Jurkat, Clone E6-1 (cell line): ENCODE data around the gene FARSB. TPM values are rescaled to one million over a fixed set of nuclear protein-coding genes. Genes with fewer than 3 reads are reported as not detected.
"Not testable (repeated sequence)": the region's sequence is repeated elsewhere in the genome, so short reads cannot be mapped to it uniquely, and the experiment has no call there.

Experiments used
- DNase-seq: peaks from one replicate; pipeline ENCODE4 v3.0.0-alpha.2; 2011; ENCODE audit warnings: low read depth, low spot score
- H3K4me3 ChIP-seq: 2 replicates; pipeline ENCODE4 v1.5.1; 2011; ENCODE audit warnings: mild to moderate bottlenecking, low read length, control low read depth, moderate library complexity
- polyA plus RNA-seq: library from polyadenylated mRNA; unstranded; fragments of >200 nt; gene quantifications from one replicate; pipeline ENCODE4 v1.2.1, GENCODE V29; 2012; ENCODE audit warnings: missing spikeins; ENCODE audit not compliant: insufficient read length, insufficient read depth

The FARSB gene
- 68.7 TPM for polyA plus RNA-seq

GRCh38 chr2:222655787-222656525 is at the start of gene FARSB:
TSS of gene FARSB (minus strand) at chr2:222656092. CDS start at chr2:222656073, 19 bp downstream.
- DNase-seq, result peak; percentile 96

GRCh38 chr2:222703886-222704285 is 48.0 kb upstream of the FARSB start:
- no peak overlapping the region for H3K4me3 ChIP-seq
- peak; percentile 55 for DNase-seq

More at GRCh38 chr2:222655787-222656525, at the start of gene FARSB:
- peak within 1 kb of the TSS; percentile 96 for H3K4me3 ChIP-seq

- H3K4me3 ChIP-seq, result no peak overlapping the region
- DNase-seq, result no peak
Measured at GRCh38 chr2:222703091-222703490, 47.2 kb upstream of the FARSB start.

GRCh38 chr2:222701721-222702131 is 45.8 kb upstream of the FARSB start:
- no peak overlapping the region for H3K4me3 ChIP-seq
- DNase-seq, result peak; percentile 94

- no peak for DNase-seq
- H3K4me3 ChIP-seq, result no peak overlapping the region
Measured at GRCh38 chr2:222701233-222701632, 45.3 kb upstream of the FARSB start.

- H3K4me3 ChIP-seq, result no peak overlapping the region
- no peak for DNase-seq
Measured at GRCh38 chr2:222698276-222698675, 42.4 kb upstream of the FARSB start.

GRCh38 chr2:222693837-222694236 is 37.9 kb upstream of the FARSB start:
- H3K4me3 ChIP-seq, result no peak overlapping the region
- DNase-seq, result peak; percentile 51

- DNase-seq, H3K4me3 ChIP-seq: not testable (repeated sequence)
Measured at GRCh38 chr2:222693413-222693812, 37.5 kb upstream of the FARSB start.

- H3K4me3 ChIP-seq, result no peak overlapping the region
- peak; percentile 78 for DNase-seq
Measured at GRCh38 chr2:222690564-222691200, 34.8 kb upstream of the FARSB start.

- DNase-seq, result no peak
- no peak overlapping the region for H3K4me3 ChIP-seq
Measured at GRCh38 chr2:222689322-222689721, 33.4 kb upstream of the FARSB start.

- no peak for DNase-seq
- H3K4me3 ChIP-seq, result no peak overlapping the region
Measured at GRCh38 chr2:222688917-222689316, 33.0 kb upstream of the FARSB start.

GRCh38 chr2:222686086-222686750 is 30.3 kb upstream of the FARSB start:
- H3K4me3 ChIP-seq, result no peak overlapping the region
- no peak for DNase-seq

GRCh38 chr2:222683805-222684204 is 27.9 kb upstream of the FARSB start:
- no peak overlapping the region for H3K4me3 ChIP-seq
- no peak for DNase-seq

GRCh38 chr2:222677981-222678380 is 22.1 kb upstream of the FARSB start:
- DNase-seq, result no peak

GRCh38 chr2:222673883-222674282 is 18.0 kb upstream of the FARSB start:
- H3K4me3 ChIP-seq, result no peak overlapping the region
- no peak for DNase-seq

More at GRCh38 chr2:222677981-222678380, 22.1 kb upstream of the FARSB start:
- no peak overlapping the region for H3K4me3 ChIP-seq

GRCh38 chr2:222673273-222673672 is 17.4 kb upstream of the FARSB start:
- no peak for DNase-seq
- H3K4me3 ChIP-seq, result no peak overlapping the region

- no peak for DNase-seq
- H3K4me3 ChIP-seq, result no peak overlapping the region
Measured at GRCh38 chr2:222672068-222672401, 16.1 kb upstream of the FARSB start.

GRCh38 chr2:222671259-222672067 is 15.6 kb upstream of the FARSB start, which contains the start of gene MOGAT1:
TSS of gene MOGAT1 (plus strand) at chr2:222671658. CDS start at chr2:222671786, 128 bp downstream.
- no peak for DNase-seq
- no peak within 1 kb of the TSS for H3K4me3 ChIP-seq
